Epithelial cell of proximal tubule (primary cell): ENCODE data around the gene CES3. TPM values are rescaled to one million over a fixed set of nuclear protein-coding genes. Genes with fewer than 3 reads are reported as not detected.
"Not testable (repeated sequence)": the region's sequence is repeated elsewhere in the genome, so short reads cannot be mapped to it uniquely, and the experiment has no call there.

Experiments used
- DNase-seq: peaks from one replicate; pipeline ENCODE4 v3.0.0-alpha.2; 2011; ENCODE audit warnings: low read depth
- H3K4me3 ChIP-seq: 2 replicates; pipeline ENCODE4 v1.5.1; 2011; ENCODE audit warnings: low read depth, mild to moderate bottlenecking, low read length
- CTCF ChIP-seq: conservative IDR thresholded peaks from 2 replicates; pipeline ENCODE4 v1.5.1; 2012; ENCODE audit warnings: low read depth, mild to moderate bottlenecking, low read length
- total RNA-seq: library from RNA; depleted of rRNA; stranded (reverse); fragments of >200 nt; gene quantifications from 2 replicates; pipeline ENCODE4 v1.2.3, GENCODE V29; 2015

The CES3 gene
- total RNA-seq, 1 donor from 2014 or later: 0.75 TPM

DNA sequence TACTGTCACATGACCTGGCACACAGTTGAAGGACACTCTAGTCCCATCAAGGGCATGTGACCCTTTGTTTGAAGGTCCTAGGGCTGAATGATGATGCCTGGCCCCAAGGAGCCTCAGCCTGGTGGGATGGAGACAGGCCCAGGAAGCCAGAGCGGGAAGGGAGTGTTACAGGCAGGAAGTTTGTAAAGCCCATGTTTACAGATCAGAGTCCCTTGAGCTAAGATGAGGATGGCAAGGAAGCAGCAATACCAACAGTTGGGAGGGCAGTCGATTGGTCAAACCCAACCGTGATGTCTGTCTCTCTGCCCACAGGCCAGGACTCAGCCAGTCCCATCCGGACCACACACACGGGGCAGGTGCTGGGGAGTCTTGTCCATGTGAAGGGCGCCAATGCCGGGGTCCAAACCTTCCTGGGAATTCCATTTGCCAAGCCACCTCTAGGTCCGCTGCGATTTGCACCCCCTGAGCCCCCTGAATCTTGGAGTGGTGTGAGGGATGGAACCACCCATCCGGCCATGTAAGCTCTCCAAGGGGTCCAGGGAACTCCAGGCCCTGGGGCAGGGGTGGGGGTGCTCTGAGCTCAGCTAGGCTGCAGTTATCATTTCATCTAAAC lies 23.2 kb upstream of the CES3 start:
- H3K4me3 ChIP-seq: no peak overlapping the region
- no peak for TF ChIP-seq CTCF
- DNase-seq: no peak

DNA sequence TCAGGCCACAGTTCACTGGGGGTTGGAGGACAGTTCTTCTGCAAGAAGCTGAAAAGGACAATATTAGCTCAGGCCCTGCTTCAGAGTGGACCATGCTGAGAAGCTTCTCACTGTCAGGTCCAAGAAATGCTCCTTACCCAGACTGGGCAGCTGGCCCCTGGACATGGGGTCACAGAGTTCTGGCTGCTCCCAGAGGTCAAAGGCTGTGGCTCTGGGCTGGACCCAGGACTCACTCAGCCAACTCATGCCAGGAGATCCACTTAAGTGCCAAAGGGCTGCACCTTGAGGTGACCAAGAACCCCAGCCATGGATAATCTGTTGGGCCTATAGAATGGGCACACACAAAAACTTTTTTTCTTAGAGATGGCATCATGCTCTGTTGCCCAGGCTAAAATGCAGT lies 21.7 kb upstream of the CES3 start:
- DNase-seq: no peak
- TF ChIP-seq CTCF: no peak
- no peak overlapping the region for H3K4me3 ChIP-seq

DNA sequence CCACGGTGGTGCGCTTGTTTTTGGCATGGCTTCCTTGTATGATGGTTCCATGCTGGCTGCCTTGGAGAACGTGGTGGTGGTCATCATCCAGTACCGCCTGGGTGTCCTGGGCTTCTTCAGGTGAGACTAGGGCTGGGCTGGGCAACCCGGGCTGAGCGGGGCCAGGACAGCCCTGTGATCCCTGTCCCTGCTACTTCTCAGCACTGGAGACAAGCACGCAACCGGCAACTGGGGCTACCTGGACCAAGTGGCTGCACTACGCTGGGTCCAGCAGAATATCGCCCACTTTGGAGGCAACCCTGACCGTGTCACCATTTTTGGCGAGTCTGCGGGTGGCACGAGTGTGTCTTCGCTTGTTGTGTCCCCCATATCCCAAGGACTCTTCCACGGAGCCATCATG lies 20.8 kb upstream of the CES3 start:
- no peak for DNase-seq
- no peak overlapping the region for H3K4me3 ChIP-seq
- no peak for TF ChIP-seq CTCF

DNA sequence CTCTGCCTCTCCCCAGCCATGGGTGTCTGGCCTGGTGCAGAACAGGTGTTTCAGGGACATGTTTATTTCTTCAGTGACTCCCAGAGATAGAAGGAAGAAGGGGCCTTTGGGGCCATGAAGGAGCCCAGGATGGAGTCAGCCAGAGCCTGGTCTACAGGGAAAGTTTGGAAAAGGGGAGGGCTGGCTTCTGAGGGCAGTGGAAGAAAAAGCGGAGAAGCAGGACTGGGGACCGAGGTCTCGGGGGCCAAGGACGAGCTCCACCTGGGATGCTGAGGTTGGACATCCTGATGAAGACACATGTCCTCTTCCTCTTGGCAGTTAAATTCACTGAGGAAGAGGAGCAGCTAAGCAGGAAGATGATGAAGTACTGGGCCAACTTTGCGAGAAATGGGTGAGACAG lies 18.1 kb upstream of the CES3 start:
- TF ChIP-seq CTCF: no peak
- DNase-seq: no peak
- no peak overlapping the region for H3K4me3 ChIP-seq

GRCh38 chr16:66943426-66944053 lies 17.5 kb upstream of the CES3 start:
- no peak for DNase-seq
- TF ChIP-seq CTCF: no peak
- no peak overlapping the region for H3K4me3 ChIP-seq

GRCh38 chr16:66944054-66944441 lies 17.0 kb upstream of the CES3 start:
- no peak for TF ChIP-seq CTCF
- DNase-seq: no peak
- no peak overlapping the region for H3K4me3 ChIP-seq

- not testable (repeated sequence) for H3K4me3 ChIP-seq, DNase-seq
These were observed 16.1 kb upstream of the CES3 start for GRCh38 chr16:66944971-66945370.
